H1 (cell line): ENCODE results near the gene BTK. TPM values are rescaled to one million over a fixed set of nuclear protein-coding genes. Genes with fewer than 3 reads are reported as not detected.

Experiments used
- CTCF ChIA-PET: fragments of 300-600 bp; sonication (Branson Sonifier 250); formaldehyde crosslinking; loops from one replicate; lab custom pipeline; 2021; ENCODE audit not compliant: partially characterized antibody; lab: Charles Lee
- POLR2A ChIA-PET: fragments of 300-600 bp; sonication (Branson Sonifier 250); formaldehyde crosslinking; loops from one replicate; lab custom pipeline; 2021; ENCODE audit warnings: inconsistent platforms; ENCODE audit not compliant: partially characterized antibody; lab: Charles Lee
- DNase-seq, 2 experiments: peaks; one replicate each; pipeline versions ENCODE4 v3.0.0 to v3.0.0-alpha.2; 2010 to 2022; ENCODE audit warnings: low spot score in 2 of 2, low read depth in 1 of 2, mixed read lengths in 1 of 2
- FAIRE-seq: peaks from 2 replicates; lab custom pipeline; 2011; peaks lifted over from hg19 to GRCh38; lab: Jason Lieb, UNC
- H2AFZ ChIP-seq: 2 replicates; pipeline ENCODE4 v1.8.1; 2012; ENCODE audit warnings: low read length, inconsistent platforms
- H2AK5ac ChIP-seq: 2 replicates; pipeline ENCODE4 v1.6.1; 2013; ENCODE audit warnings: low read depth, low read length
- H2BK120ac ChIP-seq: replicated peaks from 2 replicates; pipeline ENCODE3; 2013; ENCODE audit warnings: low read depth, low read length, inconsistent platforms
- H2BK12ac ChIP-seq: 2 replicates; pipeline ENCODE4 v1.6.1; 2013; ENCODE audit warnings: low read depth, low read length
- H2BK15ac ChIP-seq: 2 replicates; pipeline ENCODE4 v1.6.1; 2013; ENCODE audit warnings: low read length
- H2BK20ac ChIP-seq: 2 replicates; pipeline ENCODE4 v1.6.1; 2013; ENCODE audit warnings: low read length
- H2BK5ac ChIP-seq: 2 replicates; pipeline ENCODE4 v1.6.1; 2013; ENCODE audit warnings: low read depth, low read length
- H3K14ac ChIP-seq: 2 replicates; pipeline ENCODE4 v1.6.1; 2013; ENCODE audit warnings: inconsistent platforms; ENCODE audit not compliant: insufficient read length
- H3K18ac ChIP-seq: 2 replicates; pipeline ENCODE4 v1.6.1; 2013; ENCODE audit warnings: low read length; ENCODE audit errors: extremely low read depth
- H3K23ac ChIP-seq: 2 replicates; pipeline ENCODE4 v1.6.1; 2013; ENCODE audit warnings: inconsistent platforms; ENCODE audit not compliant: insufficient read length
- H3K23me2 ChIP-seq: 2 replicates; pipeline ENCODE4 v1.6.1; 2013; ENCODE audit warnings: low read depth, low read length
- H3K27ac ChIP-seq: 2 replicates; pipeline ENCODE4 v1.6.1; 2011; ENCODE audit warnings: low read depth, low read length, inconsistent platforms
- H3K27me3 ChIP-seq, 4 experiments: replicated peaks in 1 of 4; 1 replicate in 1 of 4; 2 replicates in 3 of 4; pipeline versions ENCODE4 v1.6.1 to v1.8.1; 2011 to 2013; ENCODE audit warnings: low read length in 3 of 4, mild to moderate bottlenecking in 3 of 4, inconsistent platforms in 2 of 4, mixed read lengths in 2 of 4, moderate library complexity in 1 of 4; ENCODE audit not compliant: control insufficient read depth in 3 of 4, insufficient read depth in 3 of 4; ENCODE audit errors: extremely low read depth in 1 of 4
- H3K36me3 ChIP-seq, 4 experiments: 2 replicates each; pipeline versions ENCODE4 v1.6.1 to v1.8.1; 2011 to 2013; ENCODE audit warnings: mild to moderate bottlenecking in 4 of 4, low read length in 3 of 4, moderate library complexity in 2 of 4, control low read depth in 1 of 4, inconsistent platforms in 1 of 4; ENCODE audit not compliant: insufficient read depth in 4 of 4, control insufficient read depth in 2 of 4
- H3K4ac ChIP-seq: replicated peaks from 2 replicates; pipeline ENCODE3; 2013; ENCODE audit warnings: low read length, low read depth, mixed read lengths, inconsistent platforms; ENCODE audit not compliant: insufficient read length
- H3K4me1 ChIP-seq, 4 experiments: replicated peaks in 1 of 4; 1 replicate in 1 of 4; 2 replicates in 3 of 4; pipeline versions ENCODE4 v1.6.1 to v1.8.1; 2011 to 2013; ENCODE audit warnings: low read length in 3 of 4, inconsistent platforms in 2 of 4, mixed read lengths in 1 of 4; ENCODE audit not compliant: insufficient read depth in 4 of 4, control insufficient read depth in 3 of 4
- H3K4me2 ChIP-seq, 2 experiments: 2 replicates each; pipeline versions ENCODE4 v1.6.1 to v1.8.1; 2011 to 2013; ENCODE audit warnings: low read depth in 2 of 2, low read length in 2 of 2, control low read depth in 1 of 2, inconsistent platforms in 1 of 2, mild to moderate bottlenecking in 1 of 2; ENCODE audit not compliant: insufficient read depth in 1 of 2
- H3K4me3 ChIP-seq, 4 experiments: fragments of 200-600, 300-600 bp in 1 of 4; sonication (generic), shearing (Covaris generic), sonication (Bioruptor Twin) in 1 of 4; 2 replicates each; pipeline versions ENCODE4 v1.5.1 to v1.8.1; 2011 to 2016; ENCODE audit warnings: low read length in 4 of 4, low read depth in 3 of 4, control low read depth in 2 of 4, inconsistent platforms in 2 of 4, mild to moderate bottlenecking in 2 of 4, mixed read lengths in 1 of 4, moderate library complexity in 1 of 4; ENCODE audit not compliant: insufficient read depth in 2 of 4; ENCODE audit errors: extremely low read depth in 1 of 4
- H3K56ac ChIP-seq: replicated peaks from 2 replicates; pipeline ENCODE3; 2013; ENCODE audit warnings: low read depth, mild to moderate bottlenecking, mixed read lengths, low read length, inconsistent platforms; ENCODE audit not compliant: insufficient read length
- H3K79me1 ChIP-seq: 2 replicates; pipeline ENCODE4 v1.6.1; 2013; ENCODE audit warnings: low read depth, low read length, control low read depth
- H3K79me2 ChIP-seq, 2 experiments: 2 replicates each; pipeline versions ENCODE4 v1.6.1 to v1.8.1; 2012 to 2013; ENCODE audit warnings: low read length in 2 of 2, mild to moderate bottlenecking in 2 of 2, inconsistent platforms in 1 of 2; ENCODE audit not compliant: insufficient read depth in 2 of 2, control insufficient read depth in 1 of 2
- H3K9ac ChIP-seq, 4 experiments: replicated peaks in 1 of 4; 1 replicate in 1 of 4; 2 replicates in 3 of 4; pipeline versions ENCODE4 v1.6.1 to v1.8.1; 2011 to 2013; ENCODE audit warnings: low read depth in 3 of 4, low read length in 3 of 4, control low read depth in 2 of 4, mild to moderate bottlenecking in 2 of 4, moderate library complexity in 2 of 4, inconsistent platforms in 1 of 4; ENCODE audit errors: extremely low read depth in 1 of 4
- H3K9me3 ChIP-seq, 2 experiments: 2 replicates each; pipeline versions ENCODE4 v1.6.1 to v1.8.1; 2012 to 2013; ENCODE audit warnings: mild to moderate bottlenecking in 2 of 2, moderate library complexity in 2 of 2, control low read depth in 1 of 2, inconsistent platforms in 1 of 2, low read depth in 1 of 2, low read length in 1 of 2, mixed read lengths in 1 of 2; ENCODE audit not compliant: insufficient read depth in 2 of 2
- H4K20me1 ChIP-seq, 2 experiments: replicated peaks in 1 of 2; 2 replicates each; pipeline versions ENCODE3 to v1.8.1; 2011 to 2013; ENCODE audit warnings: inconsistent platforms in 2 of 2, low read length in 2 of 2, mild to moderate bottlenecking in 1 of 2; ENCODE audit not compliant: insufficient read depth in 2 of 2, control insufficient read depth in 1 of 2
- H4K5ac ChIP-seq: 2 replicates; pipeline ENCODE4 v1.6.1; 2013; ENCODE audit warnings: low read length, low read depth, mixed read lengths, inconsistent platforms; ENCODE audit not compliant: insufficient read length
- H4K8ac ChIP-seq: 2 replicates; pipeline ENCODE4 v1.8.0; 2013; ENCODE audit warnings: mild to moderate bottlenecking, moderate library complexity, low read length, inconsistent platforms; ENCODE audit not compliant: insufficient read depth; ENCODE audit errors: extremely low read depth
- H4K91ac ChIP-seq: replicated peaks from 2 replicates; pipeline ENCODE3; 2013; ENCODE audit warnings: low read length, mixed read lengths, inconsistent platforms; ENCODE audit not compliant: insufficient read length
- EGR1 ChIP-seq: IDR thresholded peaks from 2 replicates; pipeline ENCODE4 v1.6.1; 2011; ENCODE audit warnings: low read depth, low read length, borderline replicate concordance
- GABPA ChIP-seq: IDR thresholded peaks from 2 replicates; pipeline ENCODE4 v1.6.1; 2011; ENCODE audit warnings: mild to moderate bottlenecking, low read length, moderate library complexity, borderline replicate concordance; ENCODE audit not compliant: insufficient read depth
- KDM4A ChIP-seq: IDR thresholded peaks from one replicate; pipeline ENCODE4 v1.7.1; 2012; ENCODE audit warnings: low read depth, mild to moderate bottlenecking, moderate library complexity, low read length, inconsistent platforms; ENCODE audit not compliant: severe bottlenecking
- MAFK ChIP-seq: IDR thresholded peaks from 2 replicates; pipeline ENCODE4 v1.6.1; 2012; ENCODE audit warnings: low read depth, mild to moderate bottlenecking, improper control_type of control experiment, low read length
- NRF1 ChIP-seq: IDR thresholded peaks from 2 replicates; pipeline ENCODE4 v1.6.1; 2011; ENCODE audit warnings: mild to moderate bottlenecking, low read depth, low read length, improper control_type of control experiment
- RXRA ChIP-seq: IDR thresholded peaks from 2 replicates; pipeline ENCODE4 v1.6.1; 2011; ENCODE audit warnings: low read depth, mild to moderate bottlenecking, low read length, moderate library complexity; ENCODE audit not compliant: insufficient read depth
- SIRT6 ChIP-seq: IDR thresholded peaks from one replicate; pipeline ENCODE4 v1.7.1; 2012; ENCODE audit warnings: low read length, inconsistent platforms
- SIX5 ChIP-seq: IDR thresholded peaks from 2 replicates; pipeline ENCODE4 v1.6.1; 2011; ENCODE audit warnings: mild to moderate bottlenecking, low read depth, low read length
- SP1 ChIP-seq: IDR thresholded peaks from 2 replicates; pipeline ENCODE4 v1.6.1; 2011; ENCODE audit warnings: low read depth, low read length
- SP4 ChIP-seq: IDR thresholded peaks from 2 replicates; pipeline ENCODE4 v1.6.1; 2012; ENCODE audit warnings: low read length, inconsistent platforms
- SRF ChIP-seq: IDR thresholded peaks from 2 replicates; pipeline ENCODE4 v1.6.1; 2011; ENCODE audit warnings: mild to moderate bottlenecking, low read depth, low read length, moderate library complexity
- TAF1 ChIP-seq: IDR thresholded peaks from 2 replicates; pipeline ENCODE4 v1.6.1; 2011; ENCODE audit warnings: mild to moderate bottlenecking, low read depth, low read length
- polyA plus RNA-seq, 7 experiments: library from polyadenylated mRNA; depleted of rRNA in 3 of 7; stranded (reverse) in 5 of 7; unstranded in 2 of 7; fragments of >200 nt in 5 of 7; fragments of 200-250 nt in 2 of 7; gene quantifications; 1 replicate in 5 of 7; 2 replicates in 1 of 7; 4 replicates in 1 of 7; pipeline versions ENCODE4 v1.2.1 to v1.2.3, GENCODE V29; 2011 to 2013; ENCODE audit warnings: missing spikeins in 2 of 7, mixed read lengths in 2 of 7
- total RNA-seq: library from RNA; stranded (reverse); fragmentation: NEBNext Ultra II Directional; extraction: Animal tissue kit (Norgen Biotek cat#: 25700); gene quantifications from 2 replicates; pipeline ENCODE4 v1.2.1, GENCODE V29; 2021

The BTK gene
- total and polyA plus RNA-seq, 2 of the 8 experiments (the other 6 are each of a cell fraction or from before 2014, with no cell fraction given) = 0.06 to 0.20 TPM

GRCh38 chrX:101368800-101369199, 17.2 kb downstream of the BTK start:
- no peak overlapping the region for H2BK12ac ChIP-seq
- H3K4me2 ChIP-seq = no peak overlapping the region
- H3K4ac ChIP-seq = no peak overlapping the region
- no peak for DNase-seq
- no peak overlapping the region for H4K5ac ChIP-seq
- no peaks in the 10 kb centered on the region for H3K9me3 ChIP-seq
- H3K79me1 ChIP-seq = no peaks in the 10 kb centered on the region
- H2BK120ac ChIP-seq = no peak overlapping the region
- no peaks in the 10 kb centered on the region for H3K79me2 ChIP-seq
- no peak overlapping the region for H2AFZ ChIP-seq
- H4K20me1 ChIP-seq = no peaks in the 10 kb centered on the region
- H3K14ac ChIP-seq = no peak overlapping the region
- no peaks in the 10 kb centered on the region for H3K4me1 ChIP-seq
- no peaks in the 10 kb centered on the region for H3K23me2 ChIP-seq
- no peak overlapping the region for H2BK20ac ChIP-seq
- H3K18ac ChIP-seq = no peak overlapping the region
- H4K8ac ChIP-seq = no peak overlapping the region
- no peak overlapping the region for H3K27ac ChIP-seq
- no peak for TF ChIP-seq SIX5
- no peak for TF ChIP-seq SP1
- TF ChIP-seq GABPA = no peak
- no peak for TF ChIP-seq SRF
- no peak for TF ChIP-seq TAF1
- no peak for TF ChIP-seq SP4
- no peak for TF ChIP-seq NRF1
- no peak for TF ChIP-seq RXRA
- TF ChIP-seq KDM4A = no peak
- no peak for TF ChIP-seq EGR1
- TF ChIP-seq SIRT6 = no peak
- no peak for TF ChIP-seq MAFK
- no peak overlapping the region for H3K56ac ChIP-seq
- H2BK15ac ChIP-seq = no peak overlapping the region
- FAIRE-seq = no peak
- H3K27me3 ChIP-seq = no peaks in the 10 kb centered on the region
- H3K36me3 ChIP-seq = no peaks in the 10 kb centered on the region
- no peak overlapping the region for H3K9ac ChIP-seq
- ChIA-PET CTCF (interaction anchor here (2.2 kb wide), 1 partner anchor 21 kb away, joined by 6 read pairs; the partner anchor contains the start of gene RPL36A), POLR2A (interaction anchor here (3.5 kb wide), 1 partner anchor 22 kb away, joined by 18 read pairs; the partner anchor contains the start of gene RPL36A)
- no peak overlapping the region for H3K4me3 ChIP-seq
- H4K91ac ChIP-seq = no peak overlapping the region
- no peak overlapping the region for H3K23ac ChIP-seq
- no peak overlapping the region for H2BK5ac ChIP-seq
- H2AK5ac ChIP-seq = no peak overlapping the region
